ENCODE data around the gene NEDD8.

GRCh38 chr14:24238527-24239037 lies 6.4 kb upstream of the NEDD8 start:
- TF ChIP-seq RAD21 (IDR thresholded peaks at IDR 0.05; ENCODE audit: low read length), result no peak
- no peak for TF ChIP-seq SMC3 (IDR thresholded peaks at IDR 0.05; ENCODE audit: low read depth, low read length)
- TF ChIP-seq MXI1 (IDR thresholded peaks at IDR 0.05; ENCODE audit: borderline replicate concordance, low read depth, low read length), result no peak
- TF ChIP-seq POLR2A (IDR thresholded peaks at IDR 0.05; ENCODE audit: low read depth, low read length), result no peak
- no peak for TF ChIP-seq CTCF (conservative IDR thresholded peaks at IDR 0.05; ENCODE audit: low read depth, low read length)
- TF ChIP-seq USF2 (IDR thresholded peaks at IDR 0.05; ENCODE audit: low read depth, low read length), result no peak
- TF ChIP-seq CEBPB (IDR thresholded peaks at IDR 0.05; ENCODE audit: low read depth, low read length), result no peak
- TF ChIP-seq RCOR1 (IDR thresholded peaks at IDR 0.05; ENCODE audit: insufficient replicate concordance, low read length), result no peak
- TF ChIP-seq CHD1 (IDR thresholded peaks at IDR 0.05; ENCODE audit: low read depth, low read length), result no peak
- no peak for TF ChIP-seq RFX5 (IDR thresholded peaks at IDR 0.05; ENCODE audit: low read depth, low read length)
- no peak for TF ChIP-seq FOS (IDR thresholded peaks at IDR 0.05; ENCODE audit: low read depth, low read length)
- no peak for TF ChIP-seq MAFK (IDR thresholded peaks at IDR 0.05; ENCODE audit: low read depth, low read length)
- no peak for TF ChIP-seq BHLHE40 (IDR thresholded peaks at IDR 0.05; ENCODE audit: low read depth, low read length)

All from IMR-90 (cell line).